Trophoblast cell (in vitro differentiated cells and primary cell): Measurements from ENCODE around the gene SSNA1.

Source experiments
- DNase-seq, 2 donors: peaks; one replicate each; pipeline ENCODE4 v3.0.0-alpha.2; 2016
- H2AFZ ChIP-seq: 2 replicates; pipeline ENCODE4 v1.6.1; 2013; ENCODE audit warnings: low read length, moderate library complexity, mild to moderate bottlenecking; ENCODE audit not compliant: insufficient read depth, poor library complexity
- H2AK5ac ChIP-seq: 2 replicates; pipeline ENCODE4 v1.6.1; 2013; ENCODE audit warnings: mild to moderate bottlenecking, low read length
- H2BK120ac ChIP-seq: 2 replicates; pipeline ENCODE4 v1.6.1; 2013; ENCODE audit warnings: low read length, mild to moderate bottlenecking, moderate library complexity; ENCODE audit not compliant: insufficient read depth, poor library complexity
- H2BK12ac ChIP-seq: 2 replicates; pipeline ENCODE4 v1.6.1; 2013; ENCODE audit warnings: mild to moderate bottlenecking, low read length, moderate library complexity
- H2BK5ac ChIP-seq: 2 replicates; pipeline ENCODE4 v1.6.1; 2013; ENCODE audit warnings: low read length, low read depth, moderate library complexity, mild to moderate bottlenecking; ENCODE audit not compliant: poor library complexity
- H3K14ac ChIP-seq: 2 replicates; pipeline ENCODE4 v1.6.1; 2013; ENCODE audit warnings: mild to moderate bottlenecking, low read length
- H3K18ac ChIP-seq: 2 replicates; pipeline ENCODE4 v1.6.1; 2013; ENCODE audit warnings: mild to moderate bottlenecking, low read length
- H3K23ac ChIP-seq: 2 replicates; pipeline ENCODE4 v1.6.1; 2013; ENCODE audit warnings: low read length
- H3K27ac ChIP-seq: 2 replicates; pipeline ENCODE4 v1.5.1; 2013; ENCODE audit warnings: low read depth, mild to moderate bottlenecking, inconsistent platforms, low read length, moderate library complexity
- H3K27me3 ChIP-seq: 2 replicates; pipeline ENCODE4 v1.6.1; 2013; ENCODE audit warnings: inconsistent platforms, mild to moderate bottlenecking, low read length, moderate library complexity; ENCODE audit not compliant: insufficient read depth
- H3K36me3 ChIP-seq, 2 experiments: 1 replicate in 1 of 2; 2 replicates in 1 of 2; pipeline ENCODE4 v1.6.1; 2013; ENCODE audit warnings: low read length in 2 of 2, mild to moderate bottlenecking in 2 of 2, moderate library complexity in 1 of 2; ENCODE audit not compliant: insufficient read depth in 2 of 2, control insufficient read depth in 1 of 2
- H3K4ac ChIP-seq: 2 replicates; pipeline ENCODE4 v1.6.1; 2013; ENCODE audit warnings: low read depth, mild to moderate bottlenecking, low read length, moderate library complexity
- H3K4me1 ChIP-seq, 2 experiments: 1 replicate in 1 of 2; 2 replicates in 1 of 2; pipeline ENCODE4 v1.6.1; 2013; ENCODE audit warnings: low read length in 2 of 2, mild to moderate bottlenecking in 2 of 2, moderate library complexity in 1 of 2; ENCODE audit not compliant: insufficient read depth in 2 of 2, control insufficient read depth in 1 of 2
- H3K4me2 ChIP-seq: 2 replicates; pipeline ENCODE4 v1.6.1; 2013; ENCODE audit warnings: inconsistent platforms, mild to moderate bottlenecking, low read length, moderate library complexity
- H3K4me3 ChIP-seq: 2 replicates; pipeline ENCODE4 v1.5.1; 2013; ENCODE audit warnings: mild to moderate bottlenecking, low read depth, low read length, inconsistent platforms
- H3K79me1 ChIP-seq: one replicate; pipeline ENCODE4 v1.6.1; 2013; ENCODE audit warnings: low read length
- H3K79me2 ChIP-seq: 2 replicates; pipeline ENCODE4 v1.6.1; 2013; ENCODE audit warnings: low read length, mild to moderate bottlenecking; ENCODE audit not compliant: control insufficient read depth, insufficient read depth, poor library complexity
- H3K9ac ChIP-seq: 2 replicates; pipeline ENCODE4 v1.6.1; 2013; ENCODE audit warnings: mild to moderate bottlenecking, low read length
- H3K9me3 ChIP-seq: 2 replicates; pipeline ENCODE4 v1.6.1; 2013; ENCODE audit warnings: low read depth, mild to moderate bottlenecking, control low read depth, inconsistent platforms, low read length; ENCODE audit not compliant: insufficient read depth
- H4K12ac ChIP-seq: 2 replicates; pipeline ENCODE4 v1.6.1; 2013; ENCODE audit warnings: low read depth, mild to moderate bottlenecking, low read length, moderate library complexity
- H4K8ac ChIP-seq: 2 replicates; pipeline ENCODE4 v1.6.1; 2013; ENCODE audit warnings: low read depth, mild to moderate bottlenecking, low read length, moderate library complexity
- H4K91ac ChIP-seq: one replicate; pipeline ENCODE4 v1.6.1; 2013; ENCODE audit warnings: low read depth, mild to moderate bottlenecking, low read length, moderate library complexity
- WGBS: extraction: QIAGEN DNeasy Blood & Tissue Kit; methylation state at CpG from one replicate; pipeline ENCODE4 v1.1.7; 2013; ENCODE audit warnings: missing lambda C conversion rate; ENCODE audit not compliant: insufficient read length, insufficient coverage; ENCODE audit errors: extremely low coverage; 5-methylcytosine and 5-hydroxymethylcytosine counted together

The SSNA1 gene

GRCh38 chr9:137148242-137148641 is 40.2 kb upstream of the SSNA1 start:
- Histone ChIP-seq H4K8ac (no peak overlapping the region), H3K27ac (no peak overlapping the region), H3K79me1 (no peaks in the 10 kb centered on the region), H2BK120ac (no peak overlapping the region), H2BK12ac (no peak overlapping the region), H2AFZ (no peak overlapping the region), H3K23ac (no peak overlapping the region), H3K27me3 (no peaks in the 10 kb centered on the region), H3K9me3 (peaks cover 15% of the 10 kb centered on the region), H3K36me3 (no peaks in the 10 kb centered on the region), H2AK5ac (no peak overlapping the region), H3K4me3 (no peak overlapping the region), H3K4me1 (no peaks in the 10 kb centered on the region), H3K79me2 (no peaks in the 10 kb centered on the region), H3K18ac (no peak overlapping the region), H2BK5ac (no peak overlapping the region), H4K12ac (no peak overlapping the region), H4K91ac (no peak overlapping the region), H3K4me2 (no peak overlapping the region), H3K9ac (no peak overlapping the region), H3K4ac (no peak overlapping the region), H3K14ac (no peak overlapping the region)
- no CpG with 5 or more reads among the region's 27 CpGs for WGBS
- DNase-seq: no peak

- H3K79me1 ChIP-seq: no peaks in the 10 kb centered on the region
- H3K4ac ChIP-seq: no peak overlapping the region
- H2BK5ac ChIP-seq: no peak overlapping the region
- no peak overlapping the region for H3K14ac ChIP-seq
- H3K9ac ChIP-seq: no peak overlapping the region
- H3K27me3 ChIP-seq: no peaks in the 10 kb centered on the region
- H3K79me2 ChIP-seq: no peaks in the 10 kb centered on the region
- H3K4me2 ChIP-seq: no peak overlapping the region
- H3K4me3 ChIP-seq: no peak overlapping the region
- H3K27ac ChIP-seq: no peak overlapping the region
- peaks cover 20% of the 10 kb centered on the region for H3K9me3 ChIP-seq
- no peaks in the 10 kb centered on the region for H3K36me3 ChIP-seq
- H2AFZ ChIP-seq: no peak overlapping the region
- DNase-seq: no peak
- no peak overlapping the region for H4K12ac ChIP-seq
- H4K8ac ChIP-seq: no peak overlapping the region
- H2BK120ac ChIP-seq: no peak overlapping the region
- H3K18ac ChIP-seq: no peak overlapping the region
- no peak overlapping the region for H2BK12ac ChIP-seq
- WGBS: no CpG with 5 or more reads among the region's 19 CpGs
- H3K23ac ChIP-seq: no peak overlapping the region
- H2AK5ac ChIP-seq: no peak overlapping the region
- H3K4me1 ChIP-seq: no peaks in the 10 kb centered on the region
- H4K91ac ChIP-seq: no peak overlapping the region
Observed at GRCh38 chr9:137148661-137149060, 39.8 kb upstream of the SSNA1 start.

- Histone ChIP-seq H3K18ac (no peak overlapping the region), H3K4ac (no peak overlapping the region), H4K8ac (no peak overlapping the region), H3K9me3 (peaks cover 20% of the 10 kb centered on the region), H3K9ac (no peak overlapping the region), H2BK120ac (no peak overlapping the region), H3K79me2 (no peaks in the 10 kb centered on the region), H3K27ac (no peak overlapping the region), H3K4me1 (no peaks in the 10 kb centered on the region), H3K14ac (no peak overlapping the region), H3K79me1 (no peaks in the 10 kb centered on the region), H3K4me2 (no peak overlapping the region), H2BK12ac (no peak overlapping the region), H4K91ac (no peak overlapping the region), H2BK5ac (no peak overlapping the region), H3K27me3 (no peaks in the 10 kb centered on the region), H3K23ac (no peak overlapping the region), H3K36me3 (no peaks in the 10 kb centered on the region), H3K4me3 (no peak overlapping the region), H4K12ac (no peak overlapping the region), H2AFZ (no peak overlapping the region), H2AK5ac (no peak overlapping the region)
- WGBS: no CpG with 5 or more reads among the region's 5 CpGs
- no peak for DNase-seq
Observed at GRCh38 chr9:137149363-137149762, 39.1 kb upstream of the SSNA1 start.

- no peaks in the 10 kb centered on the region for H3K36me3 ChIP-seq
- no peak overlapping the region for H2BK120ac ChIP-seq
- no peak overlapping the region for H3K14ac ChIP-seq
- no peak for DNase-seq
- H4K12ac ChIP-seq: no peak overlapping the region
- H2AFZ ChIP-seq: no peak overlapping the region
- no peak overlapping the region for H3K23ac ChIP-seq
- H3K4me3 ChIP-seq: no peak overlapping the region
- H4K8ac ChIP-seq: no peak overlapping the region
- no peak overlapping the region for H4K91ac ChIP-seq
- no CpG with 5 or more reads among the region's 20 CpGs for WGBS
- H2BK5ac ChIP-seq: no peak overlapping the region
- peaks cover 20% of the 10 kb centered on the region for H3K9me3 ChIP-seq
- no peak overlapping the region for H2BK12ac ChIP-seq
- no peak overlapping the region for H3K27ac ChIP-seq
- no peak overlapping the region for H3K9ac ChIP-seq
- no peaks in the 10 kb centered on the region for H3K79me1 ChIP-seq
- no peak overlapping the region for H3K4me2 ChIP-seq
- no peak overlapping the region for H3K4ac ChIP-seq
- H3K27me3 ChIP-seq: no peaks in the 10 kb centered on the region
- H3K79me2 ChIP-seq: no peaks in the 10 kb centered on the region
- H3K18ac ChIP-seq: no peak overlapping the region
- no peaks in the 10 kb centered on the region for H3K4me1 ChIP-seq
- no peak overlapping the region for H2AK5ac ChIP-seq
Observed at GRCh38 chr9:137149942-137150616, 38.4 kb upstream of the SSNA1 start.
